Type B pancreatic cell (in vitro differentiated cells): Measurements from ENCODE around the gene FLG. TPM values are rescaled to one million over a fixed set of nuclear protein-coding genes. Genes with fewer than 3 reads are reported as not detected.

ENCODE experiments used
- DNase-seq: peaks from one replicate; pipeline ENCODE4 v3.0.0; 2021; ENCODE audit warnings: mixed read lengths; ENCODE audit not compliant: unreplicated experiment; ENCODE audit errors: extremely low spot score
- H3K27ac Mint-ChIP-seq: 2 replicates; pipeline ENCODE4 v1.8.0; 2021; ENCODE audit warnings: mild to moderate bottlenecking, mixed read lengths
- H3K27me3 Mint-ChIP-seq: 2 replicates; pipeline ENCODE4 v1.8.0; 2021; ENCODE audit warnings: mixed read lengths
- H3K36me3 Mint-ChIP-seq: 2 replicates; pipeline ENCODE4 v1.8.0; 2021; ENCODE audit warnings: mixed read lengths
- H3K4me1 Mint-ChIP-seq: one replicate; pipeline ENCODE4 v1.8.0; 2021; ENCODE audit warnings: mixed read lengths; ENCODE audit not compliant: unreplicated experiment
- H3K4me3 Mint-ChIP-seq: 2 replicates; pipeline ENCODE4 v1.8.0; 2021; ENCODE audit warnings: mild to moderate bottlenecking, mixed read lengths
- H3K9me3 Mint-ChIP-seq: 2 replicates; pipeline ENCODE4 v1.8.0; 2021; ENCODE audit warnings: mixed read lengths
- long read RNA-seq: library from polyadenylated mRNA; unstranded; transcript quantifications from one replicate; pipeline ENCODE4 v2.0.0, GENCODE V29; 2020
- total RNA-seq: library from RNA; stranded (reverse); gene quantifications from 2 replicates; pipeline ENCODE4 v1.2.1, GENCODE V29; 2021; ENCODE audit warnings: low replicate concordance
- TF ChIP-seq, protein P1 (sequence below): fragments of 200-600 bp; sonication (generic); conservative IDR thresholded peaks from 2 replicates; pipeline ENCODE4 v1.5.0; 2021; ENCODE audit warnings: antibody characterized with exemption, mild to moderate bottlenecking

The FLG gene
- total RNA-seq, result 0.02 TPM in 1 of 2 replicates, not detected in the other
- long read RNA-seq, result 0 reads

DNA sequence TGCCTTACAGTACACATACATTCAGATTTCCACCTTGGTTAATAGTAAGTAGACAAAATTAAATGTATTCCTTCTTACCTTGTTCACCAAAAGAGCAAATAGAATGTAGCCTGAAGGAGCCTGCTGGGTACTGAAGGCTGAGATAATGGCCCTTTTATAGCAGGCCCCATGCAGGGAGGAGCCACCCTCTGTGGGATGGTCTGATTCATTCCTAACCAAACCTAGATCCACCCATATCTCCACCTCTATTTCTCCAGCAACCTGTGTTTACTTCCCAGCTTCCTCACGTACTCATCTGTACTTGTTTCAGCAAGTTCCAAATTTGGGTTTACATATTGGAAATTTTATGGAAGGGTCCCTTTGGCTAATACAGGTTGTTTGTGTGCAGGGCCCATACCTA, at the start of gene FLG:
Gene FLG (minus strand): TSS at position 129 of the 400 bp plus-strand sequence. CDS start 9,783 bp downstream, outside the sequence.
- no peaks in the 10 kb centered on the region for H3K4me1 Mint-ChIP-seq
- no peak within 1 kb of the TSS for H3K4me3 Mint-ChIP-seq
- TF ChIP-seq, protein P1, sequence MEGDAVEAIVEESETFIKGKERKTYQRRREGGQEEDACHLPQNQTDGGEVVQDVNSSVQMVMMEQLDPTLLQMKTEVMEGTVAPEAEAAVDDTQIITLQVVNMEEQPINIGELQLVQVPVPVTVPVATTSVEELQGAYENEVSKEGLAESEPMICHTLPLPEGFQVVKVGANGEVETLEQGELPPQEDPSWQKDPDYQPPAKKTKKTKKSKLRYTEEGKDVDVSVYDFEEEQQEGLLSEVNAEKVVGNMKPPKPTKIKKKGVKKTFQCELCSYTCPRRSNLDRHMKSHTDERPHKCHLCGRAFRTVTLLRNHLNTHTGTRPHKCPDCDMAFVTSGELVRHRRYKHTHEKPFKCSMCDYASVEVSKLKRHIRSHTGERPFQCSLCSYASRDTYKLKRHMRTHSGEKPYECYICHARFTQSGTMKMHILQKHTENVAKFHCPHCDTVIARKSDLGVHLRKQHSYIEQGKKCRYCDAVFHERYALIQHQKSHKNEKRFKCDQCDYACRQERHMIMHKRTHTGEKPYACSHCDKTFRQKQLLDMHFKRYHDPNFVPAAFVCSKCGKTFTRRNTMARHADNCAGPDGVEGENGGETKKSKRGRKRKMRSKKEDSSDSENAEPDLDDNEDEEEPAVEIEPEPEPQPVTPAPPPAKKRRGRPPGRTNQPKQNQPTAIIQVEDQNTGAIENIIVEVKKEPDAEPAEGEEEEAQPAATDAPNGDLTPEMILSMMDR, result no peak
- H3K9me3 Mint-ChIP-seq, result no peaks in the 10 kb centered on the region
- no peak for DNase-seq
- no peaks in the 10 kb centered on the region for H3K27me3 Mint-ChIP-seq
- H3K27ac Mint-ChIP-seq, result no peak within 1 kb of the TSS
- H3K36me3 Mint-ChIP-seq, result no peaks in the 10 kb centered on the region

DNA sequence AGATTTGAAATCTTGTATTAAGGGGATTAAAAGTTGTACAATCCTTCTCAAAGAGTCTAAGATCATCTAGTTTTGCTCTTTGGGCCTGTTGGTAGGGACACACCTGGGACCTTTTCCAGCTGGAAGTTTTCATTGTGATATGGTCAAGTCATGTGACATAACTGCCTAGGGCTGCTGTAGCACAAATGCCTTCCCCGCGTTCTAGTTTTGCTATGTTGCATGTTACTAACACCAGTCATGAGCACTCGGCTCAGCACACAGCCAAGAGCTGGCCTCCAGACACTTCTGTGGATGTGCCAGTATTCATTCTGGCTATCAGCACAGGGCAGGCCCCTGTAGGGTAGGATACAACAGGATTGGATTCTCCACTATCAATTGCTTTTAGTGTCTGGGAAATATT, 49.4 kb upstream of the FLG start:
- no peaks in the 10 kb centered on the region for H3K27me3 Mint-ChIP-seq
- TF ChIP-seq, protein P1, result no peak
- no peak overlapping the region for H3K4me3 Mint-ChIP-seq
- peaks cover 2% of the 10 kb centered on the region for H3K9me3 Mint-ChIP-seq
- no peak for DNase-seq
- H3K27ac Mint-ChIP-seq, result no peak overlapping the region
- H3K36me3 Mint-ChIP-seq, result no peaks in the 10 kb centered on the region
- H3K4me1 Mint-ChIP-seq, result no peaks in the 10 kb centered on the region

DNA sequence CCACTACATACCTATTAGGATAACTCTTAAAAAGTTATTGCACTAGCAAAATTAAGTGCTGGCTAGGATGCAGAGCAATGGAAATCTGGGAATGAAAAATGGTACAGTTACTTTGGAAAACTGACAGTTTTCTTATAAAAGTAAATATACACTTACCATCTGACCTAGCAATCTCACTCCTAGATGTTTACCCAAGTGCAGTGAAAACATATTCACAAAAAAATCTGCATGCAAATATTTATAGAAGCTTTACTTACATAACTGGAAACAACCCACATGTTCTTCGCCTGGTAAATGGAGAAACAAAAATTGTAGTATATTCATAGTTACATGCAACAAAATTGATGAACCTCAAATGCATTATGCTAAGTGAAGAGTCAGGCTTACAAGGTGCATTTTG, 47.6 kb upstream of the FLG start:
- Mint-ChIP-seq H3K36me3 (no peaks in the 10 kb centered on the region), H3K27ac (no peak overlapping the region), H3K27me3 (no peaks in the 10 kb centered on the region), H3K9me3 (no peaks in the 10 kb centered on the region), H3K4me1 (no peaks in the 10 kb centered on the region), H3K4me3 (no peak overlapping the region)
- DNase-seq, result no peak
- TF ChIP-seq, protein P1, result no peak

DNA sequence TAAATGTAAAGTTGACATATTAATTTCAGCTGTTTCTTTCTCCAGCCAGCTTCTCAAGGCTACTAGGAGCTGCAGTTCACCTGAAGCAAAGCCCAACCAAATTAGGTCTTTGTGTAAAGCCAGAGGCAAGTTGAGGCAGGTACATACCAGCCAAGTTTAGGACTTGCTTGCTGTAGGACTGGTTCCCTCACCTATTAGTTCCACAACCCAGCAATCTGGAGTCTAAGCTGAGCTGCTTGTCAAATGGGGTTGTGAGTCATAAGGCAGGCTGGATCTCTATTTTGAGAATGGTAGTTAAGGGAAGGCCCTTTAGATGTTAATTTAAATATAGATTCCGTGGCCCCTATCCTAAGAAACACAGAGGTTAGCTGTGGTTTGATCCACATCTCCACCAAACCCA, 42.4 kb upstream of the FLG start:
- H3K4me1 Mint-ChIP-seq, result no peaks in the 10 kb centered on the region
- H3K9me3 Mint-ChIP-seq, result peaks cover 3% of the 10 kb centered on the region

DNA sequence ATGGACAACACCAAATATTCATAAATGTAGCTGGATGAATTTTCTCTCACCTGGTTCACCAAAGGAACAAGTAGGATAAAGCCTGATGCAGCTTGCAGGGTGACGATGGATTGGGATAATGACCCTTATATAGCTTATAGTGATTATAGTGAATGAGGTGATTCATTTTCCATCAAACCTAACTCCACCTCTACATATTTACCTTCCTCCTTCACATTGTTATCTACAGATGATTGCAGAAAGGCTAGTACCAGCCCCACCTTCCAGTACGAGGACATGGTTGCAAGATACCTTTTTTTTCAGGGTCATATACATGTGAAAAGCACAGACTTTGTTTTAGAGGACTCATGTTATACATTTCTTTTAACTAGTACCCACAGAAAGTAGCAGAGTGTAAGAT, 34.9 kb upstream of the FLG start, which contains the start of gene FLG2:
Gene FLG2 (minus strand): TSS at position 101 of the 400 bp plus-strand sequence. CDS start 1,122 bp downstream, outside the sequence.
- TF ChIP-seq, protein P1, result no peak
- no peak for DNase-seq
- Mint-ChIP-seq H3K9me3 (peaks cover 13% of the 10 kb centered on the region), H3K27ac (no peak within 1 kb of the TSS), H3K36me3 (no peaks in the 10 kb centered on the region), H3K4me1 (no peaks in the 10 kb centered on the region), H3K27me3 (no peaks in the 10 kb centered on the region), H3K4me3 (no peak within 1 kb of the TSS)

More for the DNA sequence above, 42.4 kb upstream of the FLG start:
- Mint-ChIP-seq H3K36me3 (no peaks in the 10 kb centered on the region), H3K4me3 (no peak overlapping the region), H3K27ac (no peak overlapping the region), H3K27me3 (no peaks in the 10 kb centered on the region)
- TF ChIP-seq, protein P1, result no peak
- DNase-seq, result no peak

DNA sequence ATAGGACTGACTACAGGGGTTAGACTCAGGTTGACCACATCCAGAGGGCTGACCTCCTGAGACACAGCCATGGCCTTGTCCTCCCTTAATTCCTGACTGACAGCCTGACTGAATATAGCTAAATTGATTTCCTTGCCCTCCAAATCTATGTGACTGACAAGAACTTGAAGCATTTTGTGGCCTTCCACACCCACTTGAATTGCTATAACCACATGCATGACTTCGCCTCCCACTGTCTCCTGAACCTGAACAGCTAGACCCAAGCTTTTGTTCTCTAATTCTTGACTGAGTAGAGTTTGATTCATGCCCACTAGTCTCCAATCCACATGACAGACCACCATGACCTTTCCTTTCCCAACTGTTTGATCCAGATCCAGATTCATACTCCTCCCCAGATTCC, 31.7 kb upstream of the FLG start:
- no peak overlapping the region for H3K4me3 Mint-ChIP-seq
- H3K36me3 Mint-ChIP-seq, result no peaks in the 10 kb centered on the region
- no peaks in the 10 kb centered on the region for H3K27me3 Mint-ChIP-seq
- no peaks in the 10 kb centered on the region for H3K4me1 Mint-ChIP-seq
- H3K9me3 Mint-ChIP-seq, result peaks cover 31% of the 10 kb centered on the region
- no peak overlapping the region for H3K27ac Mint-ChIP-seq
- DNase-seq, result no peak
- TF ChIP-seq, protein P1, result no peak
